ENCODE results near the gene FRMD1. TPM values are rescaled to one million over a fixed set of nuclear protein-coding genes. Genes with fewer than 3 reads are reported as not detected.

Gene FRMD1
- total RNA-seq, 2 donors from 2014 or later: not detected

DNA sequence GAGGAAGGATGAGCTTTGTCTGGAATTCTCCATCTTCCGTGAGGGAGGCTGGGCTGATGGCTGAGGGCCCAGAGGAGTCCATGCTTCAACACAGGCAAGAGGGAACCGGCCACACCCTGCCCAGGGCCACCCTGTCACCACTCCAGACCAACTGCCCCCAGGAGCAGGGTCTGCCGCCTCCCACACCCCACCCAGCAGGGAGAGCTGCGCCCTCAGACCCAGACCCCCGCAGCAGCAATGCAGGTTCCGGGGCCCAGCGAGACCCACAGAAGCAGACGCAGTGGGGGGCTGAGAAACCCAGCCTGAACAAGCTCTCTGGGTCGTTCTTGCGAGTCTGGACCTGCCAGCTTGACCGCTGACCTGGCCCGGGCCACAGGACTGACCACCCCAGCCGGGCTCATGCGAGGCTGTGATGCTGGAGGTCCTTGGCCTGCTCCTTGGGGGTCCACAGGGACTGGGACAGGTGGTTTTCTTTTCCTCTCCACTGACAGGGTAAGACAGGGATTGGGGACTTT is 25.0 kb downstream of the FRMD1 start:
- no peaks in the 10 kb centered on the region for H3K4me1 ChIP-seq
- no peak overlapping the region for H3K4me3 ChIP-seq
- ATAC-seq (no peak), DNase-seq (no peak)
- no peaks in the 10 kb centered on the region for H3K9me3 ChIP-seq
- intact Hi-C loops (cut with DNase I): no loop called here
- no peak for TF ChIP-seq POLR2A (IDR thresholded peaks at IDR 0.05)
- TF ChIP-seq, protein P1, sequence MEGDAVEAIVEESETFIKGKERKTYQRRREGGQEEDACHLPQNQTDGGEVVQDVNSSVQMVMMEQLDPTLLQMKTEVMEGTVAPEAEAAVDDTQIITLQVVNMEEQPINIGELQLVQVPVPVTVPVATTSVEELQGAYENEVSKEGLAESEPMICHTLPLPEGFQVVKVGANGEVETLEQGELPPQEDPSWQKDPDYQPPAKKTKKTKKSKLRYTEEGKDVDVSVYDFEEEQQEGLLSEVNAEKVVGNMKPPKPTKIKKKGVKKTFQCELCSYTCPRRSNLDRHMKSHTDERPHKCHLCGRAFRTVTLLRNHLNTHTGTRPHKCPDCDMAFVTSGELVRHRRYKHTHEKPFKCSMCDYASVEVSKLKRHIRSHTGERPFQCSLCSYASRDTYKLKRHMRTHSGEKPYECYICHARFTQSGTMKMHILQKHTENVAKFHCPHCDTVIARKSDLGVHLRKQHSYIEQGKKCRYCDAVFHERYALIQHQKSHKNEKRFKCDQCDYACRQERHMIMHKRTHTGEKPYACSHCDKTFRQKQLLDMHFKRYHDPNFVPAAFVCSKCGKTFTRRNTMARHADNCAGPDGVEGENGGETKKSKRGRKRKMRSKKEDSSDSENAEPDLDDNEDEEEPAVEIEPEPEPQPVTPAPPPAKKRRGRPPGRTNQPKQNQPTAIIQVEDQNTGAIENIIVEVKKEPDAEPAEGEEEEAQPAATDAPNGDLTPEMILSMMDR (IDR thresholded peaks at IDR 0.05): no peak
- H3K36me3 ChIP-seq (replicated peaks in 1 of 2; ENCODE audit: insufficient read depth in 1 of 2, low read depth in 2 of 2): no peaks in the 10 kb centered on the region
- no peak overlapping the region for H3K27ac ChIP-seq
- no peaks in the 10 kb centered on the region for H3K27me3 ChIP-seq
- WGBS, 2 donors: 87 to 92% methylated on average over 3 to 14 of the region's 14 CpGs

DNA sequence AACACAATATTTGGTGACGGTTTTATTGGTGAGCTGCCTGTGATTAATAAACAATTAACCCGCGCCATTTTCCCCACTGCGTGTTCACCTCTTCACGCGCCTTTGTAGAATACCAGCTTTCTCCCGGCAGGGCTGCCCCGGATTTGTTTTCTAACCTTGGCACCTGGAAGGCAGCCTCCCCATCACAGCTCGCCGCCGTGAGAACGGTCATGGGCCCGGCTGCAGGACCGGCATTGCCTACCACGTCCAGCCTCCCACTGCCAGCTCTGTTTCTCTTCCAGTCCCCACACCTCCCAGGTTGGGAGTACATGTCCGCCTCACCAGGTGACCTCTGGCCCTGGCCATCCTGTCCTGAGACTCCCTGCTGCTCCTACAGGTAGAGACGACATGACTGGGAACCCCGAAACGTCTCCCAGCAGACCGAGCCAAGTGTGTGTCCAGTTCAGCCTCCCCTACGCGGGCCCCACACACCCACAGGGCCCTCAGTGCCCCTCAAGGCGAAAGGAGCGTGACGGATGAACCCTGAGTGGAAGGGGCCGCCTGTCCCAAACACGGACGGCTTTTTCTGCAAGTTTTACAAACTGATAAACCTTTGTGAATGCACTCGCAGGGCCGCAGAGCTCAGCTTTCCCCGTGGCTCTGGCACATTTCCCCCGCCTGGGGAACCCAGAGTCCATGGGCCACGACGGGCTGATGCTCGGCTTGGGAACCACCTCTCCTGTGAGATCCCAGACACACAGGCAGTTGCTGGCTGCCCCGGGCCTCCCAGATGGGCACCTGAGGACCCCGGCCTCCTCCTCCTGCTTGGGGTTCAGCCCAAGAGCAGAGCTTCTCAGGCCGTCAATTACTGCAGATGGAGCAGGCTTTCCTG is 25.7 kb downstream of the FRMD1 start:
- ATAC-seq: no peak
- Histone ChIP-seq H3K36me3 (replicated peaks in 1 of 2; ENCODE audit: insufficient read depth in 1 of 2, low read depth in 2 of 2) (no peaks in the 10 kb centered on the region), H3K27me3 (no peaks in the 10 kb centered on the region), H3K27ac (no peak overlapping the region), H3K9me3 (no peaks in the 10 kb centered on the region), H3K4me3 (no peak overlapping the region), H3K4me1 (no peaks in the 10 kb centered on the region)
- no peak for TF ChIP-seq POLR2A (IDR thresholded peaks at IDR 0.05)
- TF ChIP-seq, protein P1 (IDR thresholded peaks at IDR 0.05): no peak
- intact Hi-C loops (cut with DNase I): no loop called here
- WGBS, 2 donors: 84 to 91% methylated on average over 36 to 38 of the region's 38 CpGs
- DNase-seq: no peak

DNA sequence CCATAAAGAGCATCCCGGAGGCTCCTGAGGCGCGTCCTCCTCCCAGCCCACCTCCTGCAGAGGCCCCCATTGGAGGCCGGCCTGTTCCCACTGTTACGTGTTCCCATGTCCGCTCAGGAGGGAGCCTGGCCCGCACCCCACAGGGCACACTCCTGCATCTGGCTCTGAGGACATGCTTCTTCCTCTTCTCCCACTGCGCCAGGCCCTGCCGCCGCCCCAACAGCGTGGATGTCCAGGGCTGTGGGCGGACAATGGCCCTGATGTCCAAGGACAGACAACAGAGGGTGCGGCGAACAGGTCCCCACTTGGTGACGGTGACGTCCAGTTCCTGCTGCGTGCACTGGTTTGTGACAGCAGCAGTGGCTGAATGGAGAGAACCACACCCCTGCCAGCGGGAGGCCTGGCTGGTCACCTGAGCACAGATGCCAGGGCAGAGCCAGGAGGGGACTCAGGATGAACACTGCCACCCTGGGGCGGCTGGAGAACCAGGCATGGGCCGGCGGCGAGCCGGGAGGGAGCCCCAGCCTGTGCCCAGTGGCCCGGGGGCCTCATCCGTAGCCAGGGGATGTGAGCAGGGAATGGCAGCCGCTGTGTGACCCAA is 26.6 kb downstream of the FRMD1 start:
- H3K4me3 ChIP-seq: no peak overlapping the region
- ATAC-seq: no peak
- no peaks in the 10 kb centered on the region for H3K4me1 ChIP-seq
- no peak overlapping the region for H3K27ac ChIP-seq
- H3K36me3 ChIP-seq (replicated peaks in 1 of 2; ENCODE audit: insufficient read depth in 1 of 2, low read depth in 2 of 2): no peaks in the 10 kb centered on the region
- no peaks in the 10 kb centered on the region for H3K9me3 ChIP-seq
- intact Hi-C loops (cut with DNase I): no loop called here
- no peaks in the 10 kb centered on the region for H3K27me3 ChIP-seq
- WGBS, 2 donors: 85 to 86% methylated on average over 20 to 26 of the region's 26 CpGs
- DNase-seq: no peak
- TF ChIP-seq POLR2A (IDR thresholded peaks at IDR 0.05): no peak
- TF ChIP-seq, protein P1 (IDR thresholded peaks at IDR 0.05): no peak

DNA sequence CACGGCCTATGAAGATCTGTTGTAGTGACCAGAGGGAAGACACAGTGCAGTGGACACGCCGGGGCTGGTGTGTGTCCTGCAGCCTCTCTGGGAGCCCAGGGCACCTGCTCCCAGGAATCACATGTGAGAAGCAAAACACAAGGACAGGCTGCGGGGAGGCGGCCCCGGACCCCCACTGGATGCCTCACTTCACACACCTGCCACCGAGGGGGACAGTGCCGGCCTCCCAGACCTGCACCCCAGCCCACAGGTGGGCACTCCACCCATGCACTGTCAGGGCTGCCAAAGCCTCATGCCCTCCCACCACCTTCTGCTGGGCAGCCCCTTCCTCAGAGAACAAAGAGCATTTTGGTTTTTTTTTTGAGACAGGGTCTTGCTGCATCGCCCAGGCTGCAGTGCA is 27.4 kb downstream of the FRMD1 start:
- ATAC-seq: no peak
- Histone ChIP-seq H3K9me3 (no peaks in the 10 kb centered on the region), H3K4me1 (no peaks in the 10 kb centered on the region), H3K27ac (no peak overlapping the region), H3K27me3 (no peaks in the 10 kb centered on the region), H3K36me3 (replicated peaks in 1 of 2; ENCODE audit: insufficient read depth in 1 of 2, low read depth in 2 of 2) (no peaks in the 10 kb centered on the region), H3K4me3 (no peak overlapping the region)
- TF ChIP-seq, protein P1 (IDR thresholded peaks at IDR 0.05): no peak
- no peak for TF ChIP-seq POLR2A (IDR thresholded peaks at IDR 0.05)
- no peak for DNase-seq
- intact Hi-C loops (cut with DNase I): no loop called here
- WGBS, 2 donors: 72 to 84% methylated on average over 6 to 9 of the region's 9 CpGs
